Panc1 (cell line): ENCODE measurements around the gene CRYAA.
"Not testable (repeated sequence)": the region's sequence is repeated elsewhere in the genome, so short reads cannot be mapped to it uniquely, and the experiment has no call there.

Source experiments
- CTCF ChIP-seq: fragments of 450-650 bp; IDR thresholded peaks from 2 replicates; pipeline ENCODE4 v1.5.1; 2017; ENCODE audit warnings: mild to moderate bottlenecking
- POLR2AphosphoS5 ChIP-seq: IDR thresholded peaks from 2 replicates; pipeline ENCODE4 v1.6.1; 2012; ENCODE audit warnings: mild to moderate bottlenecking, low read depth, low read length, moderate library complexity
- REST ChIP-seq, 2 experiments: IDR thresholded peaks; 2 replicates each; pipeline ENCODE4 v1.6.1; 2011 to 2012; ENCODE audit warnings: low read depth in 2 of 2, control low read depth in 1 of 2, low read length in 1 of 2, mild to moderate bottlenecking in 1 of 2, moderate library complexity in 1 of 2; ENCODE audit not compliant: insufficient read depth in 1 of 2
- SIN3A ChIP-seq: IDR thresholded peaks from 2 replicates; pipeline ENCODE4 v1.6.1; 2012; ENCODE audit warnings: low read depth, mild to moderate bottlenecking, low read length, moderate library complexity, borderline replicate concordance; ENCODE audit not compliant: insufficient read depth
- TCF7L2 ChIP-seq: IDR thresholded peaks from 2 replicates; pipeline ENCODE4 v1.6.1; 2011; ENCODE audit warnings: mild to moderate bottlenecking, low read depth, low read length, inconsistent platforms

GRCh38 chr21:43149344-43149743 lies 19.5 kb upstream of the CRYAA start:
- not testable (repeated sequence) for TF ChIP-seq REST (IDR thresholded peaks at IDR 0.05; ENCODE audit: insufficient read depth in 1 of 2, low read depth in 2 of 2, low read length in 1 of 2); CTCF; TCF7L2; SIN3A; POLR2AphosphoS5
